HepG2 (cell line): Measurements from ENCODE around the gene TPST1. TPM values are rescaled to one million over a fixed set of nuclear protein-coding genes. Genes with fewer than 3 reads are reported as not detected.
A peak's percentile ranks its signal among the peaks of the same experiment; 100 is the strongest.

Experiments used
- ATM ChIP-seq: fragments of 450-650 bp; IDR thresholded peaks from 2 replicates; pipeline ENCODE4 v1.7.1; 2017; ENCODE audit warnings: mild to moderate bottlenecking, borderline replicate concordance
- FOSL2 ChIP-seq: sonication (generic); formaldehyde crosslinking; IDR thresholded peaks from 2 replicates; pipeline ENCODE4 v1.4.0; 2020; ENCODE audit warnings: missing genetic modification reagents
- NFIB ChIP-seq: sonication (generic); formaldehyde crosslinking; IDR thresholded peaks from 2 replicates; pipeline ENCODE4 v1.9.0; 2021; ENCODE audit warnings: missing genetic modification reagents, mild to moderate bottlenecking, borderline replicate concordance
- NR3C1 ChIP-seq: sonication (generic); formaldehyde crosslinking; IDR thresholded peaks from 2 replicates; pipeline ENCODE4 v1.4.0; 2020; ENCODE audit warnings: missing genetic modification reagents
- SAP130 ChIP-seq: IDR thresholded peaks from 2 replicates; pipeline ENCODE4 v1.6.1; 2016; ENCODE audit warnings: low read depth
- SMARCC2 ChIP-seq: fragments of 450-650 bp; IDR thresholded peaks from 2 replicates; pipeline ENCODE4 v1.6.1; 2017; ENCODE audit warnings: antibody characterized with exemption, mild to moderate bottlenecking
- SUZ12 ChIP-seq: fragments of 150-350 bp; IDR thresholded peaks from 2 replicates; pipeline ENCODE4 v1.6.1; 2014; ENCODE audit warnings: low read depth, low read length
- TRIM24 ChIP-seq: sonication (generic); formaldehyde crosslinking; IDR thresholded peaks from 2 replicates; pipeline ENCODE4 v1.8.0; 2022; ENCODE audit warnings: mild to moderate bottlenecking, missing genetic modification reagents
- YY1 ChIP-seq: IDR thresholded peaks from 2 replicates; pipeline ENCODE4 v1.6.1; 2011; ENCODE audit warnings: low read length, low read depth, moderate library complexity, mild to moderate bottlenecking; ENCODE audit not compliant: insufficient read depth, insufficient replicate concordance
- ZBTB7A ChIP-seq: sonication (generic); formaldehyde crosslinking; IDR thresholded peaks from 2 replicates; pipeline ENCODE4 v1.8.0; 2022; ENCODE audit warnings: mild to moderate bottlenecking, missing genetic modification reagents
- ZFY ChIP-seq: sonication (generic); formaldehyde crosslinking; IDR thresholded peaks from 2 replicates; pipeline ENCODE4 v1.4.0; 2020; ENCODE audit warnings: missing genetic modification reagents
- ZKSCAN8 ChIP-seq: IDR thresholded peaks from 2 replicates; pipeline ENCODE4 v1.6.1; 2016; ENCODE audit warnings: borderline replicate concordance, missing genetic modification reagents, missing compliant biosample characterization
- ZNF17 ChIP-seq: sonication (generic); formaldehyde crosslinking; IDR thresholded peaks from 2 replicates; pipeline ENCODE4 v1.5.0; 2020; ENCODE audit warnings: mild to moderate bottlenecking, missing genetic modification reagents
- ZNF225 ChIP-seq: sonication (generic); formaldehyde crosslinking; IDR thresholded peaks from 2 replicates; pipeline ENCODE4 v1.4.0; 2020; ENCODE audit warnings: mild to moderate bottlenecking, missing genetic modification reagents
- ZNF333 ChIP-seq: sonication (generic); formaldehyde crosslinking; IDR thresholded peaks from 2 replicates; pipeline ENCODE4 v1.4.0; 2020; ENCODE audit warnings: mild to moderate bottlenecking, missing genetic modification reagents, borderline replicate concordance
- ZNF563 ChIP-seq: sonication (generic); formaldehyde crosslinking; IDR thresholded peaks from 2 replicates; pipeline ENCODE4 v1.8.0; 2022; ENCODE audit warnings: mild to moderate bottlenecking, moderate library complexity, missing genetic modification reagents
- ZNF605 ChIP-seq: sonication (generic); formaldehyde crosslinking; IDR thresholded peaks from 2 replicates; pipeline ENCODE4 v1.8.0; 2022; ENCODE audit warnings: mild to moderate bottlenecking, missing genetic modification reagents
- ZSCAN21 ChIP-seq: sonication (generic); formaldehyde crosslinking; IDR thresholded peaks from 2 replicates; pipeline ENCODE4 v1.8.0; 2022; ENCODE audit warnings: mild to moderate bottlenecking, missing genetic modification reagents, moderate library complexity, borderline replicate concordance
- ZXDC ChIP-seq: sonication (generic); formaldehyde crosslinking; IDR thresholded peaks from 2 replicates; pipeline ENCODE4 v1.5.0; 2020; ENCODE audit warnings: mild to moderate bottlenecking, missing genetic modification reagents
- polyA plus RNA-seq, 8 experiments: library from polyadenylated mRNA; depleted of rRNA in 3 of 8; stranded (reverse) in 7 of 8; unstranded in 1 of 8; fragments of >200 nt; fragmentation: Illumina TruSeq in 4 of 8; extraction: Trizol in 4 of 8; gene quantifications; 2 replicates each; pipeline versions ENCODE4 v1.2.1 to v1.2.3, GENCODE V29; 2011 to 2016; ENCODE audit warnings: low read depth in 4 of 8, missing spikeins in 1 of 8, mixed read lengths in 1 of 8; ENCODE audit not compliant: insufficient read depth in 1 of 8
- total RNA-seq, 5 experiments: library from RNA; depleted of rRNA; stranded (reverse); fragments of >200 nt; fragmentation: Illumina TruSeq; extraction: Trizol; gene quantifications; 2 replicates each; pipeline ENCODE4 v1.2.3, GENCODE V29; 2016; ENCODE audit warnings: low read depth in 1 of 5
- TF ChIP-seq, protein P1 (sequence below): sonication (generic); formaldehyde crosslinking; IDR thresholded peaks from 2 replicates; pipeline ENCODE4 v1.5.0; 2020; ENCODE audit warnings: missing genetic modification reagents
- TF ChIP-seq, protein P2 (sequence below): sonication (generic); formaldehyde crosslinking; IDR thresholded peaks from 2 replicates; pipeline ENCODE4 v1.9.0; 2021; ENCODE audit warnings: mild to moderate bottlenecking, missing genetic modification reagents

TPST1 gene
- total and polyA plus RNA-seq, 2 of the 13 experiments (the other 11 are each of a cell fraction or from before 2014, with no cell fraction given), result 24.3 to 34.1 TPM

DNA sequence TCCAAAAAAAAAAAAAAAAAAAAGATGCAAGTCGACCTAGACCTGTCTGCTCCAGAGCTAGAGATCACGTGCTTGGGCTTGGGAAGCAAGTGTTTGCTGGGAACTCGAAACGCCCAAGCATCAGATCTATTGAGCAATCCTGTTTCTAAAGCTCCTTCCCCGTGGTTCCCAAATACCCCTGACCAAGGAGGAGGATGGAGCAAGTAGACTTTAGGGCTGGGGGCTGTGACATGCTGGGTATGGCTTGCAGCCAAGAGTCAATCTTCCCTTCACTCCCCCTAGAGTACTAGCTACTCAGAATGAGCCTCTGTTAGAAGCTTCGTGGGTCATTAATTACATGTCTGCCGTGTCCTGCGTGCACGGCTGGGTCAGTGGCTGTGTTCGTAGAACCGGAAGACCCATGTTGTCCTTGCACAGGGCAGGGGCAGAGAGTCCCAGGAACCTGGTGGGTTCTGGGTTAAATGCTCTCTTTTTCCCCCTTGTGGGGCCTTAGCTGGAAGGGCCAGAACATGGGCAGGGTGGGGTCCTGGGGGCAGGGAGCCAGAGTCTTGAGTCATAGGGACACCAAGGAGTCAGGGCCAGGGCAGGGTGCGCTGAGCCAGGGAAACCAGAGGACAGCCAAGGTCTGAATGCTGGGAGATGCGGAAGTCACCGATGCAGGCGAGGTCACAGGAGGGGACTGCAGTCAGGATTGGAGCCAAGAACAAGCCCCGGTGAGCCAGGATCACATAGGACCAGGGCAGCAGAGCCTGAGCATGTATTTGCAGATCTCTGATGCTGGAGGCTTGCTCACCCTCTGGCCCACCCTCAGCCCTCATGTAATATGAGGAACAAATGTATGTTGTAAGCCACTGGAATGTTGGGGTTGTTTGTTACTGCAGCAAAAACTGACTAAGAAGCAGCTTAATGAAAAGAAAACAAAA, 34.6 kb upstream of the TPST1 start (continued):
- no peak for TF ChIP-seq ATM
- TF ChIP-seq SUZ12, result no peak
- TF ChIP-seq ZBTB7A (CRISPR knock-in tag), result 0 out of 2 replicates have a peak, but pooled peaks have one; percentile 17
- no peak for TF ChIP-seq ZNF333 (CRISPR knock-in tag)
- 0 out of 2 replicates have a peak, but pooled peaks have one; percentile 27 for TF ChIP-seq ZFY
- TF ChIP-seq ZXDC (CRISPR knock-in tag), result no peak
- TF ChIP-seq, protein P1, sequence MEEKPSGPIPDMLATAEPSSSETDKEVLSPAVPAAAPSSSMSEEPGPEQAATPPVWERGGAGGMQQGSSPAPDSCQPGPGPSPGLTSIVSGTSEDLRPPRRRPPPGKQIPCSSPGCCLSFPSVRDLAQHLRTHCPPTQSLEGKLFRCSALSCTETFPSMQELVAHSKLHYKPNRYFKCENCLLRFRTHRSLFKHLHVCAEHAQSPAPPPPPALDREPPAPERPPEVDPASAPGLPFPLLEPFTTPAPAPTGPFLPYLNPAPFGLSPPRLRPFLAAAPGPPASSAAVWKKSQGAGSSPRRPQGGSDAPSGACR (CRISPR knock-in tag), result no peak
- no peak for TF ChIP-seq ZKSCAN8
- TF ChIP-seq, protein P2, sequence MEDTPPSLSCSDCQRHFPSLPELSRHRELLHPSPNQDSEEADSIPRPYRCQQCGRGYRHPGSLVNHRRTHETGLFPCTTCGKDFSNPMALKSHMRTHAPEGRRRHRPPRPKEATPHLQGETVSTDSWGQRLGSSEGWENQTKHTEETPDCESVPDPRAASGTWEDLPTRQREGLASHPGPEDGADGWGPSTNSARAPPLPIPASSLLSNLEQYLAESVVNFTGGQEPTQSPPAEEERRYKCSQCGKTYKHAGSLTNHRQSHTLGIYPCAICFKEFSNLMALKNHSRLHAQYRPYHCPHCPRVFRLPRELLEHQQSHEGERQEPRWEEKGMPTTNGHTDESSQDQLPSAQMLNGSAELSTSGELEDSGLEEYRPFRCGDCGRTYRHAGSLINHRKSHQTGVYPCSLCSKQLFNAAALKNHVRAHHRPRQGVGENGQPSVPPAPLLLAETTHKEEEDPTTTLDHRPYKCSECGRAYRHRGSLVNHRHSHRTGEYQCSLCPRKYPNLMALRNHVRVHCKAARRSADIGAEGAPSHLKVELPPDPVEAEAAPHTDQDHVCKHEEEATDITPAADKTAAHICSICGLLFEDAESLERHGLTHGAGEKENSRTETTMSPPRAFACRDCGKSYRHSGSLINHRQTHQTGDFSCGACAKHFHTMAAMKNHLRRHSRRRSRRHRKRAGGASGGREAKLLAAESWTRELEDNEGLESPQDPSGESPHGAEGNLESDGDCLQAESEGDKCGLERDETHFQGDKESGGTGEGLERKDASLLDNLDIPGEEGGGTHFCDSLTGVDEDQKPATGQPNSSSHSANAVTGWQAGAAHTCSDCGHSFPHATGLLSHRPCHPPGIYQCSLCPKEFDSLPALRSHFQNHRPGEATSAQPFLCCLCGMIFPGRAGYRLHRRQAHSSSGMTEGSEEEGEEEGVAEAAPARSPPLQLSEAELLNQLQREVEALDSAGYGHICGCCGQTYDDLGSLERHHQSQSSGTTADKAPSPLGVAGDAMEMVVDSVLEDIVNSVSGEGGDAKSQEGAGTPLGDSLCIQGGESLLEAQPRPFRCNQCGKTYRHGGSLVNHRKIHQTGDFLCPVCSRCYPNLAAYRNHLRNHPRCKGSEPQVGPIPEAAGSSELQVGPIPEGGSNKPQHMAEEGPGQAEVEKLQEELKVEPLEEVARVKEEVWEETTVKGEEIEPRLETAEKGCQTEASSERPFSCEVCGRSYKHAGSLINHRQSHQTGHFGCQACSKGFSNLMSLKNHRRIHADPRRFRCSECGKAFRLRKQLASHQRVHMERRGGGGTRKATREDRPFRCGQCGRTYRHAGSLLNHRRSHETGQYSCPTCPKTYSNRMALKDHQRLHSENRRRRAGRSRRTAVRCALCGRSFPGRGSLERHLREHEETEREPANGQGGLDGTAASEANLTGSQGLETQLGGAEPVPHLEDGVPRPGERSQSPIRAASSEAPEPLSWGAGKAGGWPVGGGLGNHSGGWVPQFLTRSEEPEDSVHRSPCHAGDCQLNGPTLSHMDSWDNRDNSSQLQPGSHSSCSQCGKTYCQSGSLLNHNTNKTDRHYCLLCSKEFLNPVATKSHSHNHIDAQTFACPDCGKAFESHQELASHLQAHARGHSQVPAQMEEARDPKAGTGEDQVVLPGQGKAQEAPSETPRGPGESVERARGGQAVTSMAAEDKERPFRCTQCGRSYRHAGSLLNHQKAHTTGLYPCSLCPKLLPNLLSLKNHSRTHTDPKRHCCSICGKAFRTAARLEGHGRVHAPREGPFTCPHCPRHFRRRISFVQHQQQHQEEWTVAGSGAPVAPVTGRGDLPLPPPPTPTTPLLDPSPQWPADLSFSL (CRISPR knock-in tag), result no peak
- no peak for TF ChIP-seq ZNF563 (CRISPR knock-in tag)
- TF ChIP-seq NFIB (CRISPR knock-in tag), result no peak
- no peak for TF ChIP-seq YY1
- TF ChIP-seq NR3C1 (CRISPR knock-in tag), result no peak
- TF ChIP-seq SAP130 (CRISPR knock-in tag), result peak; percentile 69
- peak; percentile 52; the same call in 1 of the 2 replicates for TF ChIP-seq TRIM24 (CRISPR knock-in tag)
- TF ChIP-seq FOSL2 (CRISPR knock-in tag), result no peak; the same call in 1 of the 2 replicates
- TF ChIP-seq SMARCC2, result no peak
- TF ChIP-seq ZNF605 (CRISPR knock-in tag), result no peak
- TF ChIP-seq ZSCAN21 (CRISPR knock-in tag), result no peak
- no peak for TF ChIP-seq ZNF225 (CRISPR knock-in tag)
- no peak for TF ChIP-seq ZNF17 (CRISPR knock-in tag)
